ENCODE results near the gene DYNC1H1. TPM values are rescaled to one million over a fixed set of nuclear protein-coding genes. Genes with fewer than 3 reads are reported as not detected.

Gene DYNC1H1
- total and polyA plus RNA-seq, 2 donors (not counting 1 experiment from before 2014, with no cell fraction given) = 73.2 to 257 TPM

GRCh38 chr14:102088012-102088792 lies 123.8 kb downstream of the DYNC1H1 start:
- POLR2A ChIA-PET = interaction anchor here (0.6 to 1.3 kb wide), 5 partner anchors 8 to 1851 kb away, joined by 3 to 10 read pairs (median 4); no protein-coding TSS in a partner anchor
- CTCF ChIA-PET = interaction anchor here (0.7 to 2.4 kb wide), 6 partner anchors 9 to 244 kb away, joined by 3 to 12 read pairs (median 4); partner anchors contain the start of gene MOK
- peak overlapping the region; percentile 87 for H3K4me2 ChIP-seq (replicated peaks; ENCODE audit: low read depth, low read length, poor library complexity, severe bottlenecking)
- H3K4me3 Mint-ChIP-seq = peak overlapping the region; percentile 95
- H4K20me1 ChIP-seq (ENCODE audit: control insufficient read depth, insufficient read depth, low read length, poor library complexity, severe bottlenecking) = peaks cover 6% of the 10 kb centered on the region
- intact Hi-C loops (cut with micrococcal nuclease) = loop anchor here (5.0 kb wide), 2 partner anchors 211 to 1249 kb away; no protein-coding TSS in a partner anchor
- WGBS (ENCODE audit: insufficient coverage) = 11% methylated on average over 36 of the region's 39 CpGs
- no peaks in the 10 kb centered on the region for H3K9me3 Mint-ChIP-seq (ENCODE audit: insufficient read depth)
- H3K27me3 ChIP-seq (replicated peaks in 1 of 4; ENCODE audit: control extremely low read depth in 1 of 4, control insufficient read depth in 3 of 4, insufficient read depth in 4 of 4, low read length in 3 of 4) = no peaks in the 10 kb centered on the region
- H3K9ac ChIP-seq (ENCODE audit: low read length) = peak overlapping the region; percentile 91
- peak overlapping the region; percentile 38 to 96 for H3K27ac ChIP-seq (ENCODE audit: low read length in 2 of 2)
- ATAC-seq (ENCODE audit: low read depth) (no peak), DNase-seq (peak; percentile 65)
- H3K27ac Mint-ChIP-seq = peak overlapping the region; percentile 92
- peak overlapping the region; percentile 99 for H2AFZ ChIP-seq (ENCODE audit: insufficient read depth, low read depth, low read length, poor library complexity, severe bottlenecking)
- H3K27me3 Mint-ChIP-seq = no peaks in the 10 kb centered on the region
- peaks cover 22% of the 10 kb centered on the region for H3K79me2 ChIP-seq (ENCODE audit: control insufficient read depth, insufficient read depth, low read length)
- H3K4me3 ChIP-seq (ENCODE audit: control extremely low read depth in 1 of 5, extremely low read depth in 1 of 5, insufficient read depth in 1 of 5, low read depth in 2 of 5, low read length in 4 of 5) = peak overlapping the region; percentile 79 to 91 (median 84)
- peaks cover 18 to 28% of the 10 kb centered on the region in 2 donors for H3K4me1 ChIP-seq (ENCODE audit: control insufficient read depth in 2 of 2, insufficient read depth in 2 of 2, low read length in 2 of 2)
- peaks cover 49% of the 10 kb centered on the region for H3K4me1 Mint-ChIP-seq
- TF ChIP-seq CTCF (IDR thresholded peaks at IDR 0.05) (no peak), EZH2 (IDR thresholded peaks at IDR 0.05; ENCODE audit: borderline replicate concordance, insufficient read depth, low read depth, low read length, poor library complexity, severe bottlenecking) (no peak)
- no peaks in the 10 kb centered on the region for H3K9me3 ChIP-seq (ENCODE audit: control extremely low read depth in 1 of 3, control insufficient read depth in 2 of 3, insufficient read depth in 1 of 3, low read length in 2 of 3)
- H3K36me3 ChIP-seq (replicated peaks in 1 of 2; ENCODE audit: control extremely low read depth in 1 of 2, control insufficient read depth in 1 of 2, extremely low read depth in 1 of 2, insufficient read depth in 2 of 2, low read length in 1 of 2) = peaks cover 4 to 27% of the 10 kb centered on the region in 2 experiments
